Choroid plexus epithelial cell (primary cell): ENCODE results near the gene PET100.

Experiments used
- DNase-seq: peaks from one replicate; pipeline ENCODE4 v3.0.0-alpha.2; 2010; ENCODE audit warnings: low read depth
- H3K4me3 ChIP-seq: 2 replicates; pipeline ENCODE4 v1.5.1; 2011; ENCODE audit warnings: low read depth, mild to moderate bottlenecking, control low read depth, low read length, moderate library complexity
- TF ChIP-seq, protein P1 (sequence below): conservative IDR thresholded peaks from 2 replicates; pipeline ENCODE4 v1.5.1; 2011; ENCODE audit warnings: low read depth, mild to moderate bottlenecking, control low read depth, inconsistent platforms, low read length, moderate library complexity

PET100 gene

GRCh38 chr19:7645656-7646425 lies 16.2 kb downstream of the PET100 start:
- TF ChIP-seq, protein P1, sequence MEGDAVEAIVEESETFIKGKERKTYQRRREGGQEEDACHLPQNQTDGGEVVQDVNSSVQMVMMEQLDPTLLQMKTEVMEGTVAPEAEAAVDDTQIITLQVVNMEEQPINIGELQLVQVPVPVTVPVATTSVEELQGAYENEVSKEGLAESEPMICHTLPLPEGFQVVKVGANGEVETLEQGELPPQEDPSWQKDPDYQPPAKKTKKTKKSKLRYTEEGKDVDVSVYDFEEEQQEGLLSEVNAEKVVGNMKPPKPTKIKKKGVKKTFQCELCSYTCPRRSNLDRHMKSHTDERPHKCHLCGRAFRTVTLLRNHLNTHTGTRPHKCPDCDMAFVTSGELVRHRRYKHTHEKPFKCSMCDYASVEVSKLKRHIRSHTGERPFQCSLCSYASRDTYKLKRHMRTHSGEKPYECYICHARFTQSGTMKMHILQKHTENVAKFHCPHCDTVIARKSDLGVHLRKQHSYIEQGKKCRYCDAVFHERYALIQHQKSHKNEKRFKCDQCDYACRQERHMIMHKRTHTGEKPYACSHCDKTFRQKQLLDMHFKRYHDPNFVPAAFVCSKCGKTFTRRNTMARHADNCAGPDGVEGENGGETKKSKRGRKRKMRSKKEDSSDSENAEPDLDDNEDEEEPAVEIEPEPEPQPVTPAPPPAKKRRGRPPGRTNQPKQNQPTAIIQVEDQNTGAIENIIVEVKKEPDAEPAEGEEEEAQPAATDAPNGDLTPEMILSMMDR, result no peak
- no peak for DNase-seq
- no peak overlapping the region for H3K4me3 ChIP-seq

- TF ChIP-seq, protein P1, result no peak
- no peak for DNase-seq
- no peak overlapping the region for H3K4me3 ChIP-seq
These were observed 16.8 kb downstream of the PET100 start for GRCh38 chr19:7646426-7646700.

DNA sequence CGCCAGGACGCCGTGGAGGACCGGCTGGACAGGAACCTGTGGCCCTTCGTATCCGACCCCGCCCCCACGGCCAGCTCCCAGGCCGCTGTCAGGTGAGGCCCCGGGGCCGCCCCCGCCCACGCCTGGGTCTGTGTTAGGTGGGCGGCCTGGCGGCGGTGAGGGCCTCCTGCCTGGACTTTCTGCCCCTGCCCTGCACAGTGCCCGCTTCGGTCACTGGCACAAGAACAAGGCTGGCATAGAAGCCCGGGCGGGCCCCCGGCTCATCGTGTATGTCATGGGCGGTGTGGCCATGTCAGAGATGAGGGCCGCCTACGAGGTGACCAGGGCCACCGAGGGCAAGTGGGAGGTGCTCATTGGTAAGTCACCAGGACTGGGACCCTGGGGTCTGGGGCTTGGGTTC lies 17.6 kb downstream of the PET100 start:
- DNase-seq, result no peak
- H3K4me3 ChIP-seq, result no peak overlapping the region
- TF ChIP-seq, protein P1, result no peak

DNA sequence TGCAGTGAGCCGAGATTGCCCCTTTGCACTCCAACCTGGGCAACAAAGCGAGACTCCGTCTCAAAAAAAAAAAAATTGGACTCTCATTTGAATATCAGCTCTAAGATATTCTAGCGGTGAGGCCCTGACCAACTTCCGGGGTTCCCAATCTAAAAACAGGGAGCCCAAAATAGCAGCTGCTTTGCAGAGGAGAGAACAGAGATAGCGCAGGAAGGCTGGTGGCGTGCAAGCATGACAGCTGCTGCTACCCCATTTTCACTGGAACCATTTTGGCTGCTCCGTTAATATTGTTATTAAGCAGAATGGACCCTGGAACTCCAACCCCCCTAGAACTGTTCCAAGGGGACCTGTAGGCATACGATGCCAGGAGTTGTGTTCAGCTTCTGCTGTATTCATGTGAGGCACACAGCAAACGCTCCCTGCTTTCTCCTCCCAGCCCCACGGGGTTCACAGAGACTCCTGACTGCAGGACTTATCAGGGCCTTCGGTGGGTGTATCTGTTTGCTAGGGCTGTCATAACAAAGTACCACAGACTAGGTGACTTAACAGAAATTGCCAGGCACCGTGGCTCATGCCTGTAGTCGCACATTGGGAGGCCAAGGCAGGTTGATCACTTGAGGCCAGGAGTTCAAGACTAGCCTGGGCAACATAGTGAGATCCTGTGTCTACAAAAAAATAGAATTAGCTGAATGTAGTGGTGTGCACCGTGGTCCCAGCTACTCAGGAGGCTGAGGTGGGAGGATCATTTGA lies 18.8 kb downstream of the PET100 start:
- H3K4me3 ChIP-seq, result no peak overlapping the region
- no peak for DNase-seq
- TF ChIP-seq, protein P1, result no peak

DNA sequence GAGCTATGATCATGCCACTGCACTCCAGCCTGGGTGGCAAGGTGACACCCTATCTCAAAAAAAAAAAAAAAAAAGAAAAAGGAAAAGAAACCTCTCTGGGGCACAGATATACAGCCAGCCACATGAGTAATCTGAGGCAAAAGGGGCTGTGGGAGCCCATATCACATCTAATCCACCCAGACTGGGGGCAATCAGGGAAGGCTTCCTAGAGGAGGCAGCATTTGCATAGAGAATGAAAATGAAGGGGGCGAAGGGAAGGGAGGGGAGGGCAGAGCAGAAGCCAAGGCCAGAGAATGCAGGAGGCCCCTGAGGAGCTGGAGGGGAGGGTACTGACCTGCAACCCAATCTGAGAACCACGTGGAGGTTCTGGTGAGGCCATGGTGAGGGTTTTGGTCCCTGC lies 20.6 kb downstream of the PET100 start:
- no peak for DNase-seq
- H3K4me3 ChIP-seq, result no peak overlapping the region
- TF ChIP-seq, protein P1, result no peak

- TF ChIP-seq, protein P1, result peak; percentile 97
- peak; percentile 92 for DNase-seq
- H3K4me3 ChIP-seq, result peak overlapping the region; percentile 7
These were observed 22.6 kb downstream of the PET100 start for GRCh38 chr19:7652061-7652641.

DNA sequence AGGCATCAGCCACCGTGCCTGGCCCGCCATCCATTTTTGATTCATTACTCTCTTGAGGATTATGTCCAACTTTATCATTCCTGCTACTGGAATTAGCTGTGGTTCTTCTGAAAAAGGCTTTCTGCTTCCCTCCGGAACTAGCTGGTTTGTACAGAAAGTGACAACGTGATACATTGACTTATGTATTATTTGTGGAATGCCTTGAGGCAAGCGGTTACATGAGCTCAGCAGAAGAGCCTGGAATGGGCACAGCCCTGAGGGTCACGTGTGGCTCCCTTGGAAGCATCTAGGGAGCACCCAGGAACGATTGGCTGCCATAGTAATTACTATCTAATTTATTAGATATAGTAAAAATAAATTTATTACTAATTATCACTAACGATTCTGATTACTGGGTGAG lies 24.8 kb downstream of the PET100 start:
- TF ChIP-seq, protein P1, result no peak
- DNase-seq, result no peak
- no peak overlapping the region for H3K4me3 ChIP-seq
